ENCODE results near the gene KDSR.

Gene KDSR

DNA sequence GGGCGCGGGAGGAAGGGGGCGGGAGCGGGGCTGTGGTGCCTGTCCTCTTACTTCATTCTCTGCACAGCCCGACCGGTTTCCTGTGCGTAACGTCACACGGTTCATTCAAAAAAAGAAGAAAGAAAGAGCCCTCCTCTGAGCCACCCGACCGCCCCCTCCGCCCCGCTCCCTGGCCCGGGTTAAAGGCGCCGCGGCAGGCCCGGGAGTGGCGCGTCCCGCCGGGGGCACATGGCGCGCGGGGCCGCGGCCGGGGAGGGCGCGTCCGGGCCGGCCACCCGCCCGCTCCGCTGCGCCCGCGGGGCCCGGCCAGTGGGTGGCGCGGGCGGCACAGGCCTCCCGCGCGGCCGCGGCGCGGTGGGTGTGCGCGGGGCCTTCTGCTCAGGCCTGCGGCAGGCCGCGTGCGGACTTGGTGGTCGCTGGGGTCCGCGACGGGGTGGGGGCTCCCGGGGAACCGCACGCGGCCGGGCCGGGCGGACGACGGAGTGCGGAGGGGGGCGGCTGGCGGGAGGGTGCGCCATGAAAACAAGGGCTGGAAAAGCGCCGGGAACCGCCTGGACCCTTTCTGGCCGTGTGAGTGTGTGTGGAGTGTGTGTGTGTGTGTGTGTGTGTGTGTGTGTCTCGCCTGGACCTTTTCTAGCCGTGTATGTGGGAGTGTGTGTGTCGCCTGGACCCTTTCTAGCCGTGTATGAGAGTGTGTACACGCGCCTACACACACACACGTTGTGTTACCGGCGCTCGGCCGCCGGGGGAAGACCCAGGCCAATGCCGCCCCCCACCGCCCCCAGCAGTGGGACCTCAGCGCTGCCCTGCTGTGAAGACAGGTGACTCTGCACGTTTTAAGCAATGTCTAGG, 46.7 kb downstream of the KDSR start:
- peak; percentile 91 for DNase-seq (ENCODE audit: low spot score)

DNA sequence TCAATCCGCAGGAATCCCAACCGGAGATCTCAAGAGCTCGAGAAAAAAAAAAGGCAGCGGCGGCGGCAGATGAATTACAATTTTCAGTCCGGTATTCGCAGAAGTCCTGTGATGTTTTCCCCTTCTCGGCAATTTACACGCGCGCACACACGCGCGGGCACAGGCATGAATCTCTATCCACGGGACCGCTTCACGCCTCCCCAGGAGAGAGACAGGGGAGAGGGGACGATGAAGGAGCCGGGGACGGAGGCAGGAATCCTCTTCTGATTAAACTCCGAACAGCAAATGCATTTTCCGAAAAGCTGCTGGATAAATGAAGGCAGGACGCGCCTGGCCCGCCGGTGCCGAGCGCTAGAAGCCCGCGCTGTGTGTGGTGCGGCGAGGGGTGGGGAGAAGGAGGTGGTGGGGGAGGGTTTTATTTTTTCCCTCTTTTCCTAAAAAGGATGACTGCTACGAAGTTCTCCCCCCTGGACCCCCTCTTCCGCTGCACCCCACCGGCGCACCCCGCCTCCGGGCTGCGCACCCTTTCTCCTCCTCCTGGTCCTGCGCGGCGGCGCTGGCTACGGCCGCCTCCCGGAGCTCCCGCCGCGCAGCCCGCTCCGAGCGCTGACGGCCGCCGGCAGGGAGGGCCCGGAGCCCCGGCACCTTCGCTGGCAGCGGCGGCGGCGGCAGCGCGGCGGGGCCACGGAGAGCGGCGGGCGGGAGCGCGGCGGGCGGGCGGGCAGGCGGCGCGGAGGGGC, 47.5 kb downstream of the KDSR start, which contains the start of gene BCL2:
BCL2 (minus strand) TSS at position 387 of the 740 bp plus-strand sequence.
- peak; percentile 47 for DNase-seq (ENCODE audit: low spot score)

DNA sequence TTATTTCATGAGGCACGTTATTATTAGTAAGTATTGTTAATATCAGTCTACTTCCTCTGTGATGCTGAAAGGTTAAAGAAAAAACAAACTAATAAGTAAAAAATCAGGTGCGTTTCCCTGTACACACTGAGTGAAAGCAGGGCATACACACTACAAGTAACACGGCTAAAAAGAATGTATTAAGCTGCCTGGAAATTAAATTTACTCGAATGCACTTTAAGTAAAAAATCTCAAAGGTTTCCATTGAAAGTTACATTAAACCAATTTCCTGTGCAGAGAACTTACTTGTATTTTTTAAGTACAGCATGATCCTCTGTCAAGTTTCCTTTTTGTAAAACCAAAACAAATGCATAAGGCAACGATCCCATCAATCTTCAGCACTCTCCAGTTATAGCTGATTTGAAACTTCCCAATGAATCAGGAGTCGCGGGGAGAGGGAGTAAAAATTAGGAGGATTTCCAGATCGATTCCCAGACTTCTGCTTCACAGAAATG, 48.1 kb downstream of the KDSR start:
- DNase-seq (ENCODE audit: low spot score) = no peak

DNA sequence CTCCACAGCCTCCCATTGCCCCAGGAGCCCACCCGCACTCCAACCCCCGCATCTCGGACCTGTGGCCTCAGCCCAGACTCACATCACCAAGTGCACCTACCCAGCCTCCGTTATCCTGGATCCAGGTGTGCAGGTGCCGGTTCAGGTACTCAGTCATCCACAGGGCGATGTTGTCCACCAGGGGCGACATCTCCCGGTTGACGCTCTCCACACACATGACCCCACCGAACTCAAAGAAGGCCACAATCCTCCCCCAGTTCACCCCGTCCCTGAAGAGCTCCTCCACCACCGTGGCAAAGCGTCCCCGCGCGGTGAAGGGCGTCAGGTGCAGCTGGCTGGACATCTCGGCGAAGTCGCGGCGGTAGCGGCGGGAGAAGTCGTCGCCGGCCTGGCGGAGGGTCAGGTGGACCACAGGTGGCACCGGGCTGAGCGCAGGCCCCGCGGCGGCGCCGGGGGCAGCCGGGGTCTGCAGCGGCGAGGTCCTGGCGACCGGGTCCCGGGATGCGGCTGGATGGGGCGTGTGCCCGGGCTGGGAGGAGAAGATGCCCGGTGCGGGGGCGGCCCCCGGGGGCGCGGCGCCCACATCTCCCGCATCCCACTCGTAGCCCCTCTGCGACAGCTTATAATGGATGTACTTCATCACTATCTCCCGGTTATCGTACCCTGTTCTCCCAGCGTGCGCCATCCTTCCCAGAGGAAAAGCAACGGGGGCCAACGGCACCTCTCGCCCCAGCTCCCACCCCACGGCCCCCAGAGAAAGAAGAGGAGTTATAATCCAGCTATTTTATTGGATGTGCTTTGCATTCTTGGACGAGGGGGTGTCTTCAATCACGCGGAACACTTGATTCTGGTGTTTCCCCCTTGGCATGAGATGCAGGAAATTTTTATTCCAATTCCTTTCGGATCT, 48.8 kb downstream of the KDSR start:
- peak; percentile 90 for DNase-seq (ENCODE audit: low spot score)

DNA sequence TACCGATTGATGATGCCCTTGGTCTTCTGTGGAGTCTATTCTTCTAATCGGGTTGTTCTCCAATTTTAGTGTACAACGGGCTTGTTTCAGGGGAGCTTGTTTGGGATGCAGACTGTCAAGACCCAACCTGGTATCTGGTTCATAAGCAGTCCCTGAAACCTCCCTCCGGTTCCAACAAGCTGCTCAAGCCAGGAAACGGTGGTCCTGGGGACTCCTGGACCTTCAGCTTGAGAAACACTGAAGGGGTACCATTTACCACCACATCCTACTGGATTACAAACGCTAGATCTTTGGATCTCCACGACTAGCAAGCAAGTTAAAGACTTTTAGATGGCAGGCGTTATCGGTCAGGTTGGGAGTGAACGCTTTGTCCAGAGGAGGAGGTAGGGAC, 49.5 kb downstream of the KDSR start:
- DNase-seq (ENCODE audit: low spot score) = no peak

DNA sequence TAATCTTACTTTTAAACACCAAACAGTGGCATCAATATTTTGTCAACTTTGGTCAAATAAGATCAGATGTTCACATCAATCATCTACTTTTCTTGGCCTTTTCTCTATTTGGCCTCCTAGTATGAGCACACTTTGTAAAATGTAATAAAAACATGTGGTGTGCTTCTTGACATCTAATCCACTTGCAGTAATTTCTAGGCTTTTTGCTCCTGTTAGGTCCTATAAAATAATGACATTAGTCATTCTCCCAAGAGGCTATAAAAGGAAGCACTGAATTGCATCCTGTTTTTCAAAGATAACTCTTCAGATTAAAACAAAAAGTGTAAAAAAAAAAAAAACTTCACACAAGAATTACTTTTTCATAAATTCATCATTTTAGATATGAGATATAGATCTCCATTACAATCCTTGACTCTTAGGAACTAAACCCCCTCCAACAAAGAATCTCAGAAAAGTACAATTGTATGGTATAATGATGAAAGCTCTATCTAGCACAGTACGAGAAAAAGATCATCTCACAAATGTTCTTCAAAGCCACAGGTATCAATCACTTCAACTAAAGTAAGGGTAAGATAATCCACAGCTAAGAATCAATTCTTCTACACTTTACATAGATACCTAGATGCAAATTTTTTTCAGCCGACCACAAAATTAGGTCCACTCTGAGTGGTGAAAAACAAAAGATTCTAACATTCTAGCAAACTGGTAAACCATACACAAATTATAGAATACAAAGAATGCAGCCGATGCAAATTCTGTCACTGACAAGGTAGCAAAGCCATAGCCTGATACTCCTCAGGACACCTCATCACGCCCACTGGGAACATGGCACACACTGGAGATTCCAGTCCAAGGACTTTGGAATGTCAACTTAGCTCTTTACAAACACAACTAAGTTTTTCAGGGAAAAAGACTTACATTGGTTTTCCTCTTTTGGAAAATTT, 50.1 kb downstream of the KDSR start:
- DNase-seq (ENCODE audit: low spot score) = no peak

DNA sequence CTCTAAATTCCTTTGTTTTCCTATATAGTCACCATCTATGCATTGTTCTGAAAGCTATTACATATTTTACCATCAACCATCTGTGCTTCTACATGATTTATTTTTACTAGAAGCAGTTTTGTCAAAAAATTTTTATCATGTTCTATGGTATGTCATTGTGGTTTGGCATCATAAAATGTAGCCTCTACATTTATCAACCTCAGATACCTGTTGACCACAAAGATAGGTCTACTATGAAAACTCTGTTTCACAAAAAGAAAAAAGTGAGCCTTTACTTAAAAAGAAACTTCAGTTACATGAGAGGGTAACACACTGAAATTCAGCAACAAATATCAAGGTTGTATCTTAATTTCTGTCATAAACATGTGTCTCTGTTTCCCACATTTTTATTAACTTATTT, 51.1 kb downstream of the KDSR start:
- no peak for DNase-seq (ENCODE audit: low spot score)

DNA sequence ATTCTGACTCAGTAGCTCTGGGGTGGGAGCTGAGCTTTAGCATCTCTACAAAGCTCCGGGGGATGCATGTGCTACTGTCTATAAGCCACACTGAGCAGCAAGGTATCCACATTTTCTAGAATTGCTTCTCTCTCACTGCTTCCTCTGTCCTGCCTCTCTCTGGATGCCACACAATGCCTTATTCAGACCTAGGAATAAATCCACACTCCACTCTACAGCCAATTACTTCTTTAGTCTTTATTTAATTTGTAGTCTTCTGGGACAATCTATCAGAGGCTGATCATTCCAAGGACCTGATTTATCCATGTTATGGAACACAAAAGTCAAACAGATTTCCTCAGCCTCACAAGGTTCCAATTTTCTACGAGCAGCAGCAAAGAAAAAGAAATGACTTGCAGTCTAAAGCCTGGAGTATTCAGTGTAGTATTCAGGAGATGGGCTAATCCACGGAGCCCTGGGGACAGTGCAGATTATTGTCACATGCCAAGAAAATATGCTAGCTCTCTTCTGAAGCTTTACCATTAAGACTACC, 51.8 kb downstream of the KDSR start:
- DNase-seq (ENCODE audit: low spot score) = no peak

DNA sequence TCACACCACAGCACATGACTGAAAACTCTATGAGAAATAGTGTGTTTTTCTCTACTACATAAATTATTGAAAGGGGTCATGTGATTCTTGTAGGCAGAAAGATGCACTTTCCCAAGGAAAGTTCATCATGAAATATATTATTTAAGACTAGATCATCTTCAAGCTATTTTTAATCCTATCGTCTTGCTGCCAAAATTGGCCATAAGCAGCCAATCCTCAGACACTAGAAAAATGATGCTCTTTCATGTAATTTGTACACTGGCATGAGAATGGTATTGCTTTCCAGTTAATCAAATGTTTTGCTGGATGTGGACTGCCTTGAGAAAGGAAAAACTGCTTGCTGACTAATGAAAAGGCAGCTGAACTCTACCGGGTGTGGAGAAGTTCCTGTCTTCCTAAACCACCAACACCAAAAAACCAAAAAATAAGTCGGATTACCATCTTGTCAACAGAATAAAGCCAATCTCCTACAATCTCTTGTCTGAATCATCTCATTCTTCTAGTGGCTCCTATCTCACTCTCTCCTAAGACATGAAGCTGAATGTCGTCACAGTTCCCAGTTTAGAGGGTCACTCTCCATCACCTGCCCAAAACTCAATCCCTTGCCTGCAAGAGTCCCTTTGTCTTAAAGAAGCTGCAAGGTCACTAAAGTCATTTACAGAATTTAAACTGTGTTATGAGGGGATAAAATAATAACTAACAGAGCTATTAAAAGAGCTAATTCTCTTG, 52.8 kb downstream of the KDSR start:
- no peak for DNase-seq (ENCODE audit: low spot score)

DNA sequence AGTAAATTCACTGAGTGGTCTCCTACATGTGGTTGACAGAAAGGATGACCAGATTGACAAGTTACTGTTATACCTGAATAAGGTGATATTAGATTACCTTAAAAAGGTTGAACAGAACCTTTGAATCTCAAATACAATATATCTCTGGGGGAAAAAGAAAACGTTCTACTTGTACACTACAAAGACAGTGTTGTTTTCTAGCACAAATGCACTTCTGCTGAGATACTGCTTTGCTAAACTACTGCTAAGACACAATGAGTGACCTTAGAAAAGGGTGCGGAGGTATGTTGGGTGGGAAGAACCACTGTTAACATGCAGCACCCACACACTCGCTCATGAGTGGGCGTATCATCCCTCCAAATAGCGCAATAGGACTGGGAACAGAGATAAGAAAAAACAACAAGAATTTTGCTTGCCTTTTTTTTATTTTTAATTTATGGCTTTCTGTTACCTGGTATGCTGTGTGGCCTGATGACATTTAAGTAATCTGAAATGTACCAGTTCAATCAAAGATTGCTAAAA, 53.5 kb downstream of the KDSR start:
- DNase-seq (ENCODE audit: low spot score) = no peak

DNA sequence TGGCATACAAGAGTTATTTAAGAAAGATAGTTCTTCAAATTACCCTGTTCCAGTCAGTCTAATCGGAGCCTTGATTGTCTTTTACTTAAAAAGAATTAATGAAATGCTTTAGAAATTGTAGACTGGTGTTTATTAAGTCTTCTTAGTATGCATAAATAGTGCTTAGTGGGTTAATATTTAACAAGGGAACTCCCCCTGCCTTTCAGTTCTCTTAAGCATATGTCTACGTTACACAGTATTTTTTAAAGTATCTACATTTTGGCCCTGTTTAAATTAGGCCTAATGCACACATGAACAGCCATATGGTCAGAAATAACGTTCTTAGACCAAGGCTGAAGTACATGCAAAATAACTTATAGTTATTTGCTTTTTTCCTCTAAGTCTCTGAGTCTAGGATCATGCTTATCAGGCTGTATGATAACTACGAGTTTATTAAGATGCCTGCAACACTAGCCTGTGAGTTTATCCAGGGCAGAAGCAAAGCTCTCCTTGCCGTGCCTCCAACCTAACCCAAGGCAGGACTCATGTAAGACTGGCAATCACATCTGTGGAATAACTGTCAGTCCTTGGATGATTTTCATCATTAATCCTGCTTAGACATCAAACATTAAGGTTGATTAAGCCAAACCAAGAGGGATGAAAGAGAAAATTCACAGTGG, 54.1 kb downstream of the KDSR start:
- DNase-seq (ENCODE audit: low spot score) = no peak

DNA sequence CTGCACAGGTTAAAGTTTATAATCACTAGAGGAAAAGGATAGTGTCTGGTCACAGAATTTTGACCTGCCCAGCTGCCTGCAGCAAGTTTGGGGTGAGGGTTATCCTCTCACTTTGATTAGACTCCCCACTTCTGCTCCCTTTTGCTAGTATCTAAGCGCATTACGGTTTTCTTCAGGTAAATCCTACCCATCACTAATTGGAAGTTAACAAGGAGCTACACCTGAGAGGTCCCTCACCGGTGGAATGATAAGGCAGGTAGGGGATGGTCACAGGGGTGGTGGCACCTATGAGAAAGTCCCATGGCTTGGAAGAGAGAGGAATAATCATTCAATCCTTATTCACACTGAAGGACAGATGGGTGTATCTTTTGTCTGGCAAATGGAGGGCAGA, 55.0 kb downstream of the KDSR start:
- no peak for DNase-seq (ENCODE audit: low spot score)

DNA sequence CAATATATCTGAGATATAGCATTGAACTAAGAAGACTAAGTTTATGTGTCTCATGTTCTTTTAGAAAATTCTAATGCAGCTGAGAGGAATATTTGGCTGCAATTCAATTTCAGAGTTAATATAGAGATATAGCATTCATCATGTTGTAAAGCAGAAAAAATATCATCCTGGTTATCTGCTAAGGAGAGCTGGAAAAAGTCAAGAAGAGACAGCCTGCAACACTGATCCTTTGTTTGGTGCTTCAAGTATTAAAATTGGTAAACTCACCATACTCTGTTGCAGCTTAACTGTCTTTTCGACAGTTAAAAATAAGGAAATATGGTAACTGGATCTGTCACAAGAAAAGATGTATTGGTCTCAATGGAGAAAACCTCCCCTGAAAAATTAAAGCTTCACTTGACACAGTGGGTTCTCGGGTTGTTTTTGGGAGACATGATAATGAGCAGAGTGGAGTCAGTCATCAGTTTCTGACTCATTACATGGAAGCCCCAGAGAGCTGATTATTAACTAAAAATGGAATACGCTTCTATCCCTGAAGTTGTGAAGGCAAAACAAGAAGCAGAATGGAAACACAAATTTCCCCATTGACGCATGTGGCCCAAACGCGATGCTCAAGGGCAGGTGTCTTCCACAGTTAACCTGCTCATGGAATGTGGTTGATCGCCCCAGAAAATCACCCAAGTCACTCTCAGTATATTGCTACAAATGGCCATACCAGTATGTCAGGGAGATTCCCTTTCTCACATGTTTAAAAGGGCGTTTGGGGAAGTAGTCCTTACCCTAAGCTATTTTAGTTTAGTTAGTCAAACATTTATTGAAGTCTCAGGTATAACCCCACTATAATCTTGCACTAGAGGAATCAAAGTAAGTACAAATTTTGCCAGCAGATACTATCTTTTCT, 55.6 kb downstream of the KDSR start:
- no peak for DNase-seq (ENCODE audit: low spot score)

DNA sequence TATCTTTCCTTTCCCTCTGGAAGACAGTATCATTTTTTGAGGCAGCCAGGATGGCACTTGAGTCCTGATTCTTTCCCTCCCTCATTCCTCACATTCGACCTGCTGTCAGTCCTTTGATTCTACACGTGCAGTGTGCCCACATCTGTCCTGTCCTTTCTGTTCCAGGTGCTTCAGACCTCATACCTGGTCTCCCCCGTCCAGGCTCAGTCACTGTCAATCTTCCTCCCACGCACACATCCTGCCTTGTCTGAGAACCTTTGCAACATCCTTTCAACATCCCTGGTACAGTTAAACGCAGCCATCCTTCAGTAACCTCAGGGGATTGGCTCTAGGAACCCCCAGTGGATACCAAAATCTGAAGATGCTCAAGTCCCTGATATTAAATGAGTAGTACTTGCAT, 57.6 kb downstream of the KDSR start:
- no peak for DNase-seq (ENCODE audit: low spot score)

DNA sequence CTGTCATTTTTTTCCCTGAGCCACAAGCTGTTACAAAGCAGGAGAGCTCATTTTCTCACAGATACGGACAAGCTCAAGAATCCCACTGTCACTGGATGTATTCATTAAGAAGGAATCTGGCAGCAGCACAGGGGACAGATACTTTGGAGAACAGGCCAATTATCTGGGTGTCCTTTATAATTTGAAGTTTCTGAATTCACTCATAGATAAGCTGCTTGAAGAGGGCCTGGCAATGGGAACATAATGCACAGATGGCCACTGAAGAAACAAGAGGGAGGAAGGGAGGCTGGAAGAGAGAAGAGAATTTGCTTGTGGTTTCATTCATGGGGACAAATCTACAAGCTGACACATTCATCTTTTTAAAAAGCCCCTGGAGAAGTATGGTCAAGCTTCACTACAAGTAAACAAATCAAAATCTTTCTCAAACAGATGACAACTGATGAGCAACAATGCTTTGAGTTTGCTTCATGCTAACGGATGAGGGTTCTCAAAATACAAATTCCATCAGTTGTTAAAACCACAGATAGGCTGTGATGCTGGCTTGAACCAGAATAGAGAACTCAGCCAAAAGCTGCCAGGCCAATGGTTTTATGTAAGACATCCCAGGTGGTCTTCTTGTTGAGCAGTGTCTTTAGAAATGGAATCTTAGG, 59.3 kb downstream of the KDSR start:
- no peak for DNase-seq (ENCODE audit: low spot score)

DNA sequence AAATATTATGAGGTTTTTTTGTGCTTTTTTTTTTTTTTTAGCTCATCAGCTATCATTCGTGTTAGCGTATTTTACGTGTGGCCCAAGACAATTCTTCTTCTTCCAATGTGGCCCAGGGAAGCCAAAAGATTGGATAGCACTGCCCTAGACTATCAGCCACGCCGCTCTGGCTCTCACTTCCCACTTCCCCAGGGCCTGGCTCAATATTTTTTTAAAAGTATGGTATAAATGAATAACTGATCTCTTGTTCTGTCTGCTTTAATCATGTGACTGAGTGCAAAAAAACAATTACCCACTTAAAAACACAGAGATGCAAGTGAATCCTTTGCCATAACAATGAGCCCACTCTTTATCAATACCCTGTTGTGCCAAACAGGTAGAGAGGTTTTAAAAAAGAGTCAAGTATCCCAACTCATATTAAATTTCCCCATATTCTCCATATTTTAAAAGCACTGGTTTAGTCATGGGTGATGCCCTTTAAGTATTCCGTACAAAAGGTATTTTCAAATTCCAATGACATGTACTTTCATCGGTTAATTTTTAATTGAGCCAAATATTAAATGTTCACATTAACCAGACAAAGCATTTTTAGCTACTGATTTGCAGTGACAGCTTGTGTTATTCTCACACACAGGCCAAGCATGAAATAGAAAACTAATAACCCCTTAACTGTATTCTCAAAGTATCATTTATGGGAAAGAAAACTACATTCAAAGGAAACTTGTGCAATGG, 60.0 kb downstream of the KDSR start:
- no peak for DNase-seq (ENCODE audit: low spot score)

DNA sequence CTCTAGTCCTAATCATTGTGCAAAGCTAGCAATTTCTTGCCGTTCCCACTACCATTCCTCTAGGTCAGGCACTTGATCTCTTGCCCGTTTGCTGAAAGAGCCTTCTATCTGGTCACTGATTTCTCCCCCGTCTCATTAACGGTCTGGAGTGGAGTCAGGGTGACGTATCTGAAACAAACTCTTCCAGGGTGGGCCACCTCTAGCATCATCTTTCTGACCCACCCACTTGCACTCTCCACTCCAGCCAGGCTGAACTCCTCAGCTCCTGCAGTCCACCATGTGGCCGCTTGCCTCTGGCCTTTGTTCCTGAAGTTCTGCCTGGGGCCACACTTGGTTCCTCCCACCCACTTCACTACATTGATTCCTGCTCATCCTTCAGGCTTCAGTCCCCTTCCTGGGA, 60.8 kb downstream of the KDSR start:
- DNase-seq (ENCODE audit: low spot score) = no peak

All from CD4-positive, alpha-beta T cell treated with Interleukin-15 for 4 hours (primary cell).